Tongue (tissue), 2 donors: Measurements from ENCODE around the gene ACOT7. TPM values are rescaled to one million over a fixed set of nuclear protein-coding genes. Genes with fewer than 3 reads are reported as not detected.

Experiments
- DNase-seq: peaks from one replicate; pipeline ENCODE4 v3.0.0-alpha.2; 2015
- total RNA-seq: library from RNA; depleted of rRNA; stranded (reverse); fragments of >200 nt; gene quantifications from one replicate; pipeline ENCODE4 v1.2.3, GENCODE V29; 2014

The ACOT7 gene
- total RNA-seq, 1 donor from 2014 or later: 10.6 TPM

DNA sequence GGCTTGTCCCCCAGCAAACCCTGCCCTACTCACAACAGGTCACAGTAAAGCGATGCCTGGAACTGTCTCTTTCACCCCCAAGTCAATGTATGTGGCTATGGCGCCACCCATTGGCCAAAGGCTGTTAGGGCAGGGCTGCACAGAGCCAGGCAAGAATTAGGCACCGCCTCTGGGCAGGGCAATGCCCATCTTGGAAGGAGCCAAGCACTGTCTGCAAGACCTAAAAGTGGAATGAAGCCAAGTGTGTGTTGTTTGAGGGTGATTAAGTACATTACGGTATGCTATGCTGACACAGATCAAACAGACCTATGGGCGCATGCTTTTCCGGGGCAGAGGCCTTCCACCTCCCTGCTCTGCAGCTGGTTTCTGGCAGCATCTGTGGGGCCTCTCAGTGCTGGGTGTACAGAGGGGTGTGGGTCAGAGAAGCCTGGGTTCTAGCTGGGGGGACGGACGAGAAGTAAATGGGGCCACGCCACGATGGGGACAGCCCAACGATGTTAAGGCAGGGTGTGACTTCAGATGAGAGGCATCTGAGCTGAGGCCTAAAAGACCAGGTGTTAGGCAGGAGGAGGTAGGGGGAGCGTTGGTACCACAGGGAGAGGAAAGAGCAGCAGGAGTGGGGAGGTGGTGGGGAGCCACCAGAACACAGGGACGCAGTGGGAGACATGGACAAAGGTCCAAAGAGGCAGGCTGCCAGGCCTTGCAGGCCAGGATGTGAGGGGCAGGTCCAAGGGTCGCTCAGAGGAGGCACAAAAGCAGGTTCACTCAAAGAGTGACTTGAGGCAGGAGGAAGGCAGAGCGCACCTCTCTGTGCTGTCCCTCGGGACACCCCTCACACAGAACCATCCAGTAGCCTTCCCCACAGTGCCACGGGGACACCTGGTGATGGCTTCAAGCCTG, 49.8 kb downstream of the ACOT7 start:
- DNase-seq: peak; percentile 93

DNA sequence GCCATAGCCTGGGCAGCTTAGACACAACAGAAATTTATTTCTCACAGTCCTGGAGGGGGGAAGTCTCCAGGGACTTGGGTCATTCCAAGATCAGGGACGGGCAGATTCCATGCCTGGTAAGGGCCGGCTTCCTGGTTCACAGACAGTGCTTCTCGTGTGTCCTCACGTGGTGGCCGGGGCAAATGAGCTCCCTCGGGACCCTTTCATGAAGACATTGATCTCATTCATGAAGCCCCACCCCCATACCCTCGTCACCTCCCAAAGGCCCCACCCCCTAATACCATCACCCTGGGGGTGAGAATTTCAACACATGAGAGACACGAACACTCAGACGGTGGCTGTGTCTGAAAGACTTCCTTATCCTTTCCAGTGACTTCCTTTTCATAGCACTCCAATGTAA, 51.5 kb downstream of the ACOT7 start:
- no peak for DNase-seq

DNA sequence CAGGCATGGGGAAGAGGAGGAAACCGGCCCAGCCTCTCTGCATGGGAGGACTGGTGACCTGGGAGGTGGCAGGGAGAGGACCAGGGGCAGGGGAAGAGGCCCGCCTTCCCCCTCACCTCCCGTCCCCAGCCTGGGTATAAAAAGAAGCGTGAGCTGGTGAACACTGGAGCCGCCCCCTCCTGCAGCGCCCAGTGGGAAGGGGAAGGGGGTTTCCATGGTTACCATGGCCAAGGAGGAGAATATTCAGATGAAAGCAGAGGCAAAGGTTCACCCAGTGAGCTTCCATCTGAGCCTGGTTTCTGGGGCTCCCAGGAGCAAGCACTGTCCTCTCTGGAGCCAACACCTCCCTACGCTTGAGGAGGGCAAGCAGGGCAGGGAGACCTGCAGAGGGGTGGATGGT, 54.9 kb downstream of the ACOT7 start:
- DNase-seq: no peak

DNA sequence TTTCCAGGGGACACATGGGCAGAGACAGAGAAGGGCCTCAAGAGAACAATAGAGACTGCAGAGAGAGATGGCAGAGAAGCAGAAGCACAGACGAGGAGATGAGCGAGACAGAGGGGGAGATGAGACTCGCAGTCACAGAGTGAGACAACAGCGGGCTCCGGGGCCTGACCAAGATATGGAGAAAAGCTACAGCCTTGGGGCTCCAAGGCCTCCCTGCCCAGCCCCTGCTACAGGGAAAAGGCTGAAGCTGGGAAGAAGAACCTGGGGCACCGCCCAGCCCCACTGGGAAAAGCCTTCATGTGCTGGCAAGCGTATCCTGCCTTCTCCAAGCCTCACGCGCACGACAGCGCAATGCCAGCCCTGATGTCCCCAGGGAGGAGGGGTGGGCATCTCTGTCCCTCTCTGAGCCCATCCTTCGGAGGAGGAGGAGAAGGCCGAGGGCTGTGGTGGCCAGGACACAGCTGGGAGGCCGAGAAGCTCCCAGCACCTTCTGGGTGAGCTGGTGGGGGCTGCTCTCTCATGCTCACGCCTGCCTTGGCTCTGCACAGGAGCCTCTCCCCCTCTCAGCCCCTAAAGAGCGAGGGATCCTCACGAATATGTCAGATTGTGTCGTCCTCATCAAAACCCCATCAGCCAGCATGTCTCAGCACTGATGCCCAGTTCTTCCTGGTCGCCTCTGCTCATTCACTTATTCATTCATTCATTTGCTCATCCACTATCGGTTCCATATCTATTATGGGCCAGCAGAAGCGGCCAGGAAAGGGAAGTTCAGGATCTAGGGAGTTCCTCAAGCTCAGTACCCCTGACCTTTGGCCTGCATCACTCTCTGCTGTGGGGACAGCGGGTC, 56.6 kb downstream of the ACOT7 start:
- DNase-seq: no peak

DNA sequence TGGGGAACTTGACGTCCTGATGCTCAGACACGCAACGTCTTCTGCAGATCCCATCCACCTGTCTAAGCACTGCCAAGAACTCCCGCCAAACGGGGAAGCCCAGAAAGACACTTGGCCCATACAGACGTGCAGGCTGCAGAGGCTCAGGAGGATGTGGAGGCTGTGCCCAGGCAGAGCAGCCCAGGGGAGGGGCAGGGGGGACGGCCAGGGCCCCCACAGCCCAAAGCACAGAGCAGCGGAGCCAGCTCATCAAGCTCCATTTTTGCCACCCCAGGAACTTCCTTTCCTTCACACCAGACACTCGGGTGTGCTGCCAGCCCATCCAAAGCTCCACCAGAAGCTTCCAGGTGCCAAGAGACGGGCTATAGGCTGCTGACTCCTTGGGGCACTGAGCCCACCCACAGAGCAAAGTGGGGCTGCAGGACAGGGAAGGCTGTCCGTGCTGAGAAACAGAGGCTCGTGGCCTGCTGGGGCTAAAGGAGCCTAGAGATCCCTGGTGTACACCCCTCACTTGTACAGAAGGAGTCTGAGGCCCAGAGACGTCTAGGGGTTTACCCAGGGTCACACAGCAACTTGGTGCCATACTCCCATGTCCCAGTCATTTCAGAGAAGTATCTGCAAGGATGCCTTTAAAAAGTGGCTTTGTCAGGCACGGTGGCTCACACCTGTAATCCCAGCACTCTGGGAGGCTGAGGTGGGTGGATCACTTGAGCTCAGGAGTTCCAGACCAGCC, 59.1 kb downstream of the ACOT7 start:
- no peak for DNase-seq

DNA sequence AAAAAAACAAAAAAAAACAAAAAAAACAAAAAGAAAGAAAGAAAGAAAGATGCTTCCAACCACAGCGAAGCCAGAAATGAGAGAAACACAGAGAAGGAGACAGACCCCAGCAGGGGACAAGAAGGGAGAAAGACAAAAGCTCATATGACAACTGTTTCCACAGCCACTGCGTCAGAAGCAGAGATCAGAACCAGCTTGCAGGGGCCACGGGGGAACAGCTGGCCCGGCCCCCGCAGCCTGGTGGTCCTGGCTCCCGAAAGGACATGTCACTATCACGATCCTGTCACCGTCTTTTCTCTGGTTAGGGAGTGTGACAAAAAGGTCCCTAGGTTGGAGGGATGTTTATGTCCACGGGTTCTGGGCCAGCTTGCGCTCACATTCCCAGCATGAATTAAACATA, 60.7 kb downstream of the ACOT7 start:
- peak; percentile 69 for DNase-seq

DNA sequence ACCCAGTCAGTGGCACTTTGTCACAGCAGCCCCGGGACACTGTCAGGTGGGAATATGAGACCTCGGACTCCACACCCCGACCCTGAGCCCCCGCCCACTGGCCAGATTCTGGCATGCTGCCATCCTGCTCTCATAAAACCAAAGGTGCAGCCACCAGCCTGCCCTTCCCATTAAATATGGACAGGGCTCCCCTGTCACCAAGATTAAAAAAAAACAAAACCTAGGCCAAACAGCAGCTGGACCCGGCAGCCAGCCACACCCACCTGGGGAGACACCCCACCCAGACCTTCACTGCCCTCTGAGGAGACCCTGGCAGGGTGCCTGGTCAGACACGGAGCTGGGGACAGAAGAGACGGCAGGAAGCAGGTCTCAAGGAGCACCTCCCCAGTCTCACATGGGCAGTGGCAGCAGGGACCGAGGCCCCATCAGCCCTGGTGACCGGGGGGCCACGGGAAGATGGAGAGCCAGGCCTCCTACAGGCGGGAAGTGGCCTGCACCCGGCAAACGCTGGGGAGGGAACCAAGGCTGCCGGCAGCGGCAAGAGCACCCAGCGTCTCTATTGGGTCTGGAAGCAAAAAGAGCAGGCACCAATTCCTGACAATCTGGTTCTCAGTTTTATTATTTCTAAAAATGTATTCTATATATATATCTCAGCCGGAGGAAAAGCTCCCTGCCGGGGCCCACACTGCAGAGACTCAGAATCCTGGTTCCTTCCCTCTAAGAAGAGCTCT, 61.9 kb downstream of the ACOT7 start:
- DNase-seq: no peak

DNA sequence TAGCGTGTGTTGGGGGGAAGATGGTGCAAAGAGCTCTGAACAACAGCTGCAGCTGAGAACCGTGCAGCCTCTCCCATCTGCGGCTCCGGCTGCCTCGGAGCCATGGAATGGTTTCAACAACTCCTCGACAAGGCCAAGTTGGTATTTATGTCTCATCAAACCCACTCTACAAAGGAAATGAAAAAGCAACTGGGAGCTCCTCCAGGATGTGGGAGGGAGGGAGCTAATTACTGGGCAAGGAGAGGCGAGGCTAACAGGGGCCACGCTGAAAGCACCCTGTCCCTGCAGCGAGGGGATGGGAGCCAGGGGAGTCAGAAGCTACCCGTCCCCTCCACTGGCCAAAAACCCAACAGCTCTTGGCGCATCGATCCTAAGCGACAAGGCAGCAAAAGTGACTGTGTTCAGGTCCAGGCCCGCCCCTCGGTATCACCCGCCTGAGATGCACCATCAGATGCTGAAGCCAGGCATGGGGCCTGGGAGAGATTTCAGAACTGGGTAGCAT, 63.1 kb downstream of the ACOT7 start:
- peak; percentile 93 for DNase-seq

DNA sequence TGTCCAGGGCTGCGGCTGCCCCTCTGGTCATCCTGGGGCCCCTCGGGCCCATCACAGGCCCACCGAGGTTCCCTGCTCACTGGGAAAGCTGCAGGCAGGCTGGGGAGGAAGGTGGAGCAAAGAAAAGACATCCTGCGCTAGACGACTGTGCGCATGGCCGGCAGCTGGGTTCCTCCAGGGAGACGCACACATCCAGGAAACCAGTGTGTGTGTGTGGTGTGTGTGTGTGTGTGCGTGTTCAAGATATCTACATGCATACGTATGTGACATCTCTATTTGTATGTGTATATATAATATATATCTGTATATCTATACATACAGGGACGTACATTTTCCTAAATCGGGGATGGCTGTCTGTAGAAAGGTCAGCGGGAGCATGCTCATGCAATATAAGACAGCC, 63.7 kb downstream of the ACOT7 start:
- peak; percentile 81 for DNase-seq

DNA sequence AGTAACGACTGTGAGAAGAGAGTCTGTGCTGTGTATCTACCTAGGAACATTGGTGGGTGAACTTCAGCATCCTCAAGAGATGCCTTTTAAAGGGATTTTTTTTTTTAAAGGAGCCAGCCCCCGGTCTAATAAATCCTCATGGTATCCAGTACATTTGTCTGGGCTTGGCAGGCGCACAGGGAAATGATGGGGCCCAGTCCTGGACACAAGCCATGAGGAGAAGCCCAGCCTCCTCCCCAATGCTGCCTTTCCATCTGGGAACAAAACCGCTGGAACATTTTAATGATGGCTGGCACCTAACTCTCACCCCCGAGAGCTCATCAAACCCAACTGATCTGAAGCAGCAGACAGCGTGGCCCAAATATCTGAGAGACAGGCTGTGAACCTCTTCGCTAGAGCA, 64.2 kb downstream of the ACOT7 start:
- DNase-seq: peak; percentile 83

DNA sequence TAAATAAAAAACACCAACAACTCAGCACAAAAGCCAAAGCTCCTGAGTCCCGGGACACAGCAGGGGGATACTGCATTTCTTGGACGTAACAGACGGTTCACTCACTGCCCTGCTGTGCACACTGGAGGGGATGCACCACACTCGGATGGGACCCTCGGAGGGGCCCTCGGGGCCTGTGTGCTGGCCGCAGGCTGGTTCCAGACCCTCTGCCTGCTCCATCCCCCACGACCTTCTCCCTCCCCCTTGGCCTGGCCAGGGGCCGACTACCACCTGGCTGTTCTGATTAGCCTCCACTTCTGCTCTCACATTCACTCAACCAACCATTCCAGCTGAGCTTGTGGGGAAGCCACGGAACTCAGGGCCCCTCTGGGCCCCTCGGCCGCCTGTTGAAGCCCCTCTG, 64.9 kb downstream of the ACOT7 start:
- no peak for DNase-seq

DNA sequence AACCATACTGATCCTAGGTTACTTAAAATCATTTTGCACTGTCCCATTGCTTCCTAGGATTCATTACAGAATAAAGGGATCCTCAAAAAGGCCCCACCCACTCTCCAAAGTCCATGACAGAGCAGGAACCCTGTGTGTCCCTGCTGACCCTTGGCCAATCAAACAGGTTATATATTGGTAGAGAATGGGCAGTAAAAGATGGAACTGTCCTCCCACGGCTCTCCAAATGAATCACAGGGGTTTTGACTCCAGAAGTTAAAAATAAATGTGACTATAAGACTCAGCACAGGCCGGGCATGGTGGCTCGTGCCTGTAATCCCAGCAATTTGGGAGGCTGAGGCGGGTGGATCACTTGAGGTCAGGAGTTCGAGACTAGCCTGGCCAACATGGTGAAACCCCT, 65.5 kb downstream of the ACOT7 start:
- DNase-seq: no peak

DNA sequence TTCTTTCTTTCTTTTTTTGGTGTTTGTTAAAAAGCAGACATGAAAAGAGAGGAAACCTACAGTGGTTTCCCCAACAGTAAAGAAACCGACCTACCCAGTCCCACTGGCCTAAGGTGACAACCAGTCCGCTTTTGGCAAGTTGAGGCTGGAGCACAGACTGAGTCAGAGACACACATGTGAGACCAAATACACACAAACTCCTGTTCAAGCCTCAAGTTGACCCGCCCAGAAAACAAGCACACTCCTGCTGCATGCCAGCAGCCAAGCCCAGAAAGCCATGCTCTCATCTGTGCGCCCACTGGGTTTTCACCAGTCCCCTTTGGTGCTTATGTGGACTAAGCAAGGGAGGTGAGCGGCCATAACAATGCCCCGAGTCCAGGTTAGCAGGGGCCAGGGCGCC, 68.1 kb downstream of the ACOT7 start:
- peak; percentile 27 for DNase-seq

DNA sequence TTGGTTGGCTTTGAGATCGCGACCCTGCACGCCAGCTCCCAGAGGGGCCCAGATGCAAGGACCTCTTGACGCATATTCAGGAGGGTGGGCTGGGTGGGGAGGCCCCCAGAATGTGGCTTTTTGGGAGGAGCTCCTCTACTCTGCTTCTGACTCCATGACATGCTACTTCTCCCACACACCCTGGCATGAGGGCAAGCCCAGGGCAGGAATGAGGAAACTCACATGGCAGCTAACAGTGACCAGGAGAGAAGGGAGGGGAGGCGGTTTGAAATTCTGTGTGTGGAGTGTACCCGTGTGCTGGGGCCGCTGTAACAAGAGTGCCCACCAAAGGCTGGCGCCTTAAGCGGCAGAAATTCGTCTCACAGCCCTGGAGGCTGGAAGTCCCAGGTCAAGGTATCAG, 71.4 kb downstream of the ACOT7 start:
- no peak for DNase-seq

DNA sequence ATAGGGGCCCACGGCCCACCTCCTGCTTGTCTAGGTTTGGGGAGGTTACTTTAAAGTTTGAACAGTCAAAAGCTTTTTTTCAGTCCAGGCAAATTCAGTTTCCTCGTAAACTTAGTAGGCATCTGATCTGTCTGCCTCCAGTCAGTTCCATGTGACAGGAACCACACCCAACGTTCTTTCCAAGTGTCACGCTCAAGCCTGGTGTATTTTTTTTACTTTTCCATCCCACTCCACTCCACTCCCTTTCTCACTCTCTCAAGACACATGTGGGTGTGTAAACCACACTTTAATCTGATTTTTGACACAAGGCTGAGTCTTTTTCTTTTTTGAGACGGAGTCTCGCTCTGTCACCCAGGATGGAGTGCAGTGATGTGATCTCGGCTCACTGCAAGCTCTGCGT, 72.4 kb downstream of the ACOT7 start:
- no peak for DNase-seq

DNA sequence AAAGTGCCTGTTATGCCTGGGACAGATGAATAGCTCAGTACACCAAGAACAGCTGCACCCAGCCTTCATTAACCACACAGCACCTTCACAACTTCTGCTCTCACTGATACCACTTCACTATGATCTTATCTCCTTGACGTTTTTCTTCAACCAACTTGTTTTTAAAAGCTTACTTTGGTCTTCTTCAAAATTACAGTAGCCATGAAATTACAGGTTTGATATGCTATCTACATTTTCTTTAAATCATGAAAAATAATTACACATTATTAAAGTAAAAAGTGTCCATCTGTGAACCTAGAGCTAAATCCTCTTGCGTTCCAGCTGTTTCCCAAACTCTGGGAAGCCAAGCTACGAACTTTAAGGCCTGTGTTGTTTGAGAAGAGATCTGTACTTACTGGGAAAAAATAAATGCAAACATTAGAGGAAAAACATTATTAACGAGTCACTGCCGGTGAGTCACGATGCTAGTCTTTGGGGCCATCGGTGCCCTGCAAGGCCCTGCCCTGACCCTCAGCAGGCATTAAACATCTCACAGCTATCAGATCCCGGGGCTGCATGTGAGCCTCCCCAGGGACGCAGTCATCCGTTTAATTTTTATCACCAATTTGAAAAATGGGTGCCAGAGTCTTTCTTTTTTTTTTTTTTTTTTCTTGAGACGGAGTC, 76.3 kb downstream of the ACOT7 start:
- no peak for DNase-seq

DNA sequence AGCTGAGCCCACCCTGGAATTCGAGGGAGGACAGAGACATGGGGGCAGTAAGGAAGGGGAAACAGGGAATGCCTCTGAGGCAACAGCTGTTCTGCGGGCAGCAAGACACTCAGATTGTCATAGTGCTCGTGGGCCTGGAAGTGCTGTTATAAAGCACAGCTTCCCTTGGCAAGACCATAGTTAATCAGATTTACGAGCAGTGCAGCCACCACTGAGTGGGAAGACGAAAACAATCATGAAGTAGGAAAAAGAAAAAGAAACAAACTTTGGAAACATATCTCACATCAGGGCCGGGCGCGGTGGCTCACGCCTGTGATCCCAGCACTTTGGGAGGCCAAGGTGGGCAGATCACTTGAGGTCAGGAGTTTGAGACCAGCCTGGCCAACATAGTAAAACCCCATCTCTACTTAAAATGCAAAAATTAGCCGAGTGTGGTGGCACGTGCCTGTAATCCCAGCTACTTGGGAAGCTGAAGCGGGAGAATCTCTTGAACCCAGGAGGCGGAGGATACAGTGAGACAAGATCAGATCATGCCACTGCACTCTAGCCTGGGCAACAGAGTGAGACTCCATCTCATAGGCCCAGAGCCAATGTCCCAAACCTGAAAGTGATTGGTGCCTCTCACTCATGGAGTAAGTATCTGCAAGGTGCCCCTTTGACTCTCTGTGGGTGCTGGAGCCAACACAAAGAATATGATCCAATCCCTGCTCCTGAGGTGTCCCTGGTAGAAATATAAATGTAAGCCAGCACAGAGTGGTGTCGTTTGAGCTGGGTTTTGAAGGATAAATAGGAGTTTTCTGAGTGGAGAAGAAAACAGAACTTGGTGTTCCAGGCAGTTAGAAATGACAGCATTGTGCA, 77.1 kb downstream of the ACOT7 start:
- DNase-seq: peak; percentile 45

DNA sequence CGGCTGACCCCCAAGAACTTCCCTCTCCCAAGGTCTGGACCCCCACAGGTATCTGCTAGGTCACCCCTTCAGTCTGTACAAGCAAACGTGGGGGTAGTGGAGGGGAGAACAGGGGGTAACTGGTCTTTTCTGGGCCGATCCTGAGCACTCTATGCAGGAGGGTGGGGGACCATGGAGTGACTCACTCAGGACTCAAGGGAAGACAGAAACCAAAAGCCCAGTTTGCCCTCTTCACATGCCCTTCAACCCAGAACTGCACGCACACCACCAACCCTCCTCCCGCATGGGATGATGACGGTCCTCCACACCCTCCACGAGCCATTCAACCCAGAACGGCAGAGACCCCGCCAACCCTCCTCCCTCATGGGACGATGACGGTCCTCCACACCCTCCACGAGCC, 79.1 kb downstream of the ACOT7 start:
- no peak for DNase-seq

DNA sequence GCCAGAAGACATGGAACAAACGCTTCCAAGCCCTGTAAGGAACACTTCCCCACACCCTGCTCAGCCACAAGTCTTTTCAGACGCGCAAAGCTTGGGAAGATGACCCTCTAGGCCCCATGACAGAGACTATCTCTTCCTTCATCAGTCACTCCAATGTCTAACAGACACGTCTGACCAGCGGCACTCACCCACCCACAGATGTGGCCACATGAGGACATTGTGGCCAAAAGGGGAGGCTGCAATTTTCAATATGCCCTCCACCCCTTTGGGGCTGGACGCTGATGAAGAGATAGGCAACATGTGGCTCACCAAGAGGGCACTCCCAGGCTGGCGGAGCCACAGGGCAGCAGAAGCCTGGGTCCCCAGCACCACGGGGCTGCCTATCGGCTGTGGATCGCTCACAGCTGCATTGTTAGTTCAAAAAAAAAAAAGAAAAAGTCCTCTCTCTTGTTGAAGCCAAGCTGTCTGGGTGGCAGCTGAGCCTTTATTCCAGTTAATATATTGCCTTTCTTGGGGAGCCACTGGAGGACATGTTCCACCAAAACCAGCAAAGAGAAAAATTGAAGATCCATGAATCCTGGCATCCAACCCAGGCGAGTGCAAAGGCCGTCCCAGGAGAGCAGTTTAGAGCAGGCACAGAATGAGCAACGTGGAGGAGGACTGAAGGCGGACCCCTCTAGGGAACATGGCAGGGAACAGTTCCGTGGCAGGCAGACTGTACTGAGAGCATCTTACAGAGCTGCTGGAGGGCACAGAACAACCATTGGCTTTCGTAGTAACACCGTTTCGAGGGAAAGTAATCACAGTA, 80.0 kb downstream of the ACOT7 start:
- no peak for DNase-seq
